Hematopoietic multipotent progenitor cell treated with erythropoietin and hydrocortisone succinate and interleukin-3 and kit ligand, for 15 days (in vitro differentiated cells): ENCODE data around the gene SHC3.

Experiments used
- DNase-seq: peaks from one replicate; pipeline ENCODE4 v3.0.0-alpha.2; 2015; ENCODE audit warnings: low spot score

Gene SHC3

GRCh38 chr9:89186960-89187359 is 8.3 kb upstream of the SHC3 start:
- DNase-seq: no peak

GRCh38 chr9:89185980-89186379 is 7.4 kb upstream of the SHC3 start:
- no peak for DNase-seq

GRCh38 chr9:89183146-89183545 is 4.5 kb upstream of the SHC3 start:
- DNase-seq: no peak

- no peak for DNase-seq
These were observed 3.8 kb upstream of the SHC3 start for GRCh38 chr9:89182369-89182768.

- no peak for DNase-seq
These were observed 1.5 kb upstream of the SHC3 start for GRCh38 chr9:89179895-89180734.

GRCh38 chr9:89179540-89179894 is 899 bp upstream of the SHC3 start:
- DNase-seq: no peak

- no peak for DNase-seq
These were observed 367 bp upstream of the SHC3 start for GRCh38 chr9:89178830-89179539.

GRCh38 chr9:89177012-89177943 is 1.3 kb downstream of the SHC3 start:
- DNase-seq: no peak

GRCh38 chr9:89175828-89176261 is 2.8 kb downstream of the SHC3 start:
- no peak for DNase-seq

GRCh38 chr9:89174291-89174690 is 4.3 kb downstream of the SHC3 start:
- DNase-seq: no peak

- no peak for DNase-seq
These were observed 5.5 kb downstream of the SHC3 start for GRCh38 chr9:89173072-89173471.

GRCh38 chr9:89172398-89172797 is 6.2 kb downstream of the SHC3 start:
- DNase-seq: no peak

- no peak for DNase-seq
These were observed 6.9 kb downstream of the SHC3 start for GRCh38 chr9:89171693-89172092.

GRCh38 chr9:89171231-89171630 is 7.4 kb downstream of the SHC3 start:
- no peak for DNase-seq

GRCh38 chr9:89168901-89169813 is 9.5 kb downstream of the SHC3 start:
- DNase-seq: no peak

- no peak for DNase-seq
These were observed 10.8 kb downstream of the SHC3 start for GRCh38 chr9:89167788-89168187.

- no peak for DNase-seq
These were observed 11.8 kb downstream of the SHC3 start for GRCh38 chr9:89166852-89167251.

GRCh38 chr9:89165880-89166279 is 12.7 kb downstream of the SHC3 start:
- DNase-seq: no peak

GRCh38 chr9:89165341-89165740 is 13.3 kb downstream of the SHC3 start:
- no peak for DNase-seq

- no peak for DNase-seq
These were observed 17.4 kb downstream of the SHC3 start for GRCh38 chr9:89161221-89161620.

GRCh38 chr9:89160806-89161205 is 17.8 kb downstream of the SHC3 start:
- no peak for DNase-seq
